NCI-H1105 treated with DMSO at 0.1 percent for 48 hours (cell line): ENCODE results near the gene QKI.
A peak's percentile ranks its signal among the peaks of the same experiment; 100 is the strongest.
"Not testable (repeated sequence)": the region's sequence is repeated elsewhere in the genome, so short reads cannot be mapped to it uniquely, and the experiment has no call there.

Experiments used
- DNase-seq: peaks from one replicate; lab custom pipeline; 2025; lab: John Stamatoyannopoulos, UW

QKI gene

GRCh38 chr6:163439997-163440396, 25.5 kb downstream of the QKI start:
- DNase-seq, result no peak

- DNase-seq, result no peak
These were observed 27.8 kb downstream of the QKI start for GRCh38 chr6:163442336-163442735.

GRCh38 chr6:163444077-163444476, 29.6 kb downstream of the QKI start:
- no peak for DNase-seq

- DNase-seq, result no peak
These were observed 32.0 kb downstream of the QKI start for GRCh38 chr6:163446549-163446948.

- DNase-seq, result no peak
These were observed 34.6 kb downstream of the QKI start for GRCh38 chr6:163449076-163449475.

GRCh38 chr6:163454425-163454824, 39.9 kb downstream of the QKI start:
- no peak for DNase-seq

GRCh38 chr6:163455552-163455951, 41.0 kb downstream of the QKI start:
- no peak for DNase-seq

GRCh38 chr6:163457637-163458561, 43.4 kb downstream of the QKI start:
- DNase-seq, result no peak

GRCh38 chr6:163459007-163459406, 44.5 kb downstream of the QKI start:
- no peak for DNase-seq

GRCh38 chr6:163459536-163459935, 45.0 kb downstream of the QKI start:
- no peak for DNase-seq

- no peak for DNase-seq
These were observed 45.8 kb downstream of the QKI start for GRCh38 chr6:163460307-163460782.

GRCh38 chr6:163461696-163462095, 47.2 kb downstream of the QKI start:
- DNase-seq, result no peak

GRCh38 chr6:163463180-163463579, 48.7 kb downstream of the QKI start:
- no peak for DNase-seq

- DNase-seq, result no peak
These were observed 49.3 kb downstream of the QKI start for GRCh38 chr6:163463795-163464194.

- no peak for DNase-seq
These were observed 52.4 kb downstream of the QKI start for GRCh38 chr6:163466839-163467390.

GRCh38 chr6:163468738-163469137, 54.2 kb downstream of the QKI start:
- DNase-seq, result peak; percentile 85

- DNase-seq, result no peak
These were observed 55.0 kb downstream of the QKI start for GRCh38 chr6:163469459-163469985.

- DNase-seq, result no peak
These were observed 56.1 kb downstream of the QKI start for GRCh38 chr6:163470611-163471010.

GRCh38 chr6:163474581-163474980, 60.1 kb downstream of the QKI start:
- DNase-seq, result no peak

GRCh38 chr6:163476946-163477345, 62.4 kb downstream of the QKI start:
- not testable (repeated sequence) for DNase-seq

GRCh38 chr6:163483107-163483506, 68.6 kb downstream of the QKI start:
- no peak for DNase-seq

- no peak for DNase-seq
These were observed 70.9 kb downstream of the QKI start for GRCh38 chr6:163485388-163485851.

- DNase-seq, result no peak
These were observed 72.3 kb downstream of the QKI start for GRCh38 chr6:163486821-163487220.
